ENCODE data around the gene SRMS.
A peak's percentile ranks its signal among the peaks of the same experiment; 100 is the strongest.

Gene SRMS

GRCh38 chr20:63498960-63499337 is 48.6 kb downstream of the SRMS start, which contains the start of gene EEF1A2:
TSS of gene EEF1A2 (minus strand) at chr20:63499083. CDS start at chr20:63497763, 1,320 bp downstream.
- DNase-seq: no peak

DNA sequence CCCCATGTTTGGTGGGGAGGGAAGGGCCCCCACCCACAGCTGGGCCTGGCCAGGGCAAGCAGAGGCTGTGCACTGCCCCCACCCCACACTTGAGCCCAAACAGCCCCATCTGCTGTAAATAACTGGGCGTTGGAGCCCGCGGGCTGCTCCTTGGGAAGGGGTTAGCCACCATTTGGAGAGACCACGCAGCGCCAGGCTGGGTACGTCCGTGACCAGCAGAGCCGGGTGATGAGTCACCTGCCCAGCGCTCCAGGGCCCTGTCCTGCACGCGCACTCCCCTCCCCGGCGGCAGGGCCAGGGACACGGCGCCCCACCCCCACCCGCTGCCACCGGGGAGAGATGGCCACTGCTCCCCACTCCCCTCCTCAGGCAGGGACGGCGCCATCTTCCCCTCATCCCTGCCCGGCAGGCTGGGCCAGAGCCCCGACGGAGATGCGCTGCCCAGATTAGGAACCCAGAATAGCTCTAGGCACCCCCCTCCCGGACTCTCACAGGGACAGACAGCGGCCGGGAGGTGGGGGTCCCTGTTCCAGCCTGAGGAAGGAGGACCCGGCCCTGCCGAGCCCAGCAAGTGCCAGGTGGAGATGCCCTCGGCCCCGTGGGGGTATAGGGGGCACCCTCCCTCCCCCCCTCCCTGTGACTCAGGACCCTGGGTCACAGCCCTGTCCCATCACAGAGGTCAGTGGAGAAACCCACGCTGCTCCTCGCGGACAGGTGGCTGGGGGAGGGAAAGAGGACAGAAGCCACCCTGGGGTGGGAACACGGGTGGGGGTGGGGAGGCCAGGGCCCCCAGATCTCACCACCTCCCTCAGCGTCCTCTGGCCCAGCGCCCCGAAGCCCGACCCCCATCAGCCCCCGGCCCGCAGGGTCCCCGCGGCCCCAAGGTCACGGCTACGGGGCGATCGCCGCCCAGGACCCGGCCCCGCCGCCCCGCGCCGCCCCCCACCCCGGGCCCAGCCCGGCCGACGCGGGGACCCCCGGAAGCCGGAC is 49.3 kb downstream of the SRMS start:
- DNase-seq: no peak

DNA sequence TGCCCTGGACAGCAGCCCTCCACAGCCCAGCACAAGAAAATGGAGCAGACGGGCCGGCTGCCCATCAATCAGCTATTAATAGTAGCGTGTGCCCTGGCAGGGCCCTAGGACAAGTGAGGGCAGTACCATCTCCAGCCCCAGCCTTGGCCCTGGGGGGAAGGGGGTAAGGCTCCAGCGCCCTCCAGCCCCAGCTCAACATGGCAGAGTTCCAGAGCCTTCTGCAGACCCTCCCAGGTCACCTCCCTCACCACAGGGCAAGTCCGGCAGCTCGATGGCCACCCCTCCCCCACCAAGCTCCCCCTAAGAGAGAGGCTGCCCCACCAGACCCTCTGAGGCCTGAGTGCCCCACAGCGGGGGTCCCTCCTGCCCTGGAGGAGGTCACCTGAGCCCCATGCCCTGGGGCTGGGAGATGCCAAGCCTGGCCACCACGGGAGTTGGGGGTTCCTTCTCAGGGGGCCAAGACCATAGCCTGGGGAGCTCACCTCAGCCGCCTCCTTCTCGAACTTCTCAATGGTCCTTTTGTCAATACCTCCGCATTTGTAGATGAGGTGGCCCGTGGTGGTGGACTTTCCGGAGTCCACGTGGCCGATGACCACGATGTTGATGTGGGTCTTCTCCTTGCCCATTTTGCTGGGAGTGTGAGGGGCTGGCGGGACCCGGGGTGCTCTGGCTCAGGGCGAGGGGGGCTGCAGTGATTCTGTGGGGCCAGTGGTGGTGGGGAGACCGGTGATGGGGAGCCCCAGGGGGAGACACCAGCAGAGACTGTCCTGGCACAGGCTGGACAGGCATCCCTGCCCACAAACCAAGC is 50.2 kb downstream of the SRMS start:
- no peak for DNase-seq

DNA sequence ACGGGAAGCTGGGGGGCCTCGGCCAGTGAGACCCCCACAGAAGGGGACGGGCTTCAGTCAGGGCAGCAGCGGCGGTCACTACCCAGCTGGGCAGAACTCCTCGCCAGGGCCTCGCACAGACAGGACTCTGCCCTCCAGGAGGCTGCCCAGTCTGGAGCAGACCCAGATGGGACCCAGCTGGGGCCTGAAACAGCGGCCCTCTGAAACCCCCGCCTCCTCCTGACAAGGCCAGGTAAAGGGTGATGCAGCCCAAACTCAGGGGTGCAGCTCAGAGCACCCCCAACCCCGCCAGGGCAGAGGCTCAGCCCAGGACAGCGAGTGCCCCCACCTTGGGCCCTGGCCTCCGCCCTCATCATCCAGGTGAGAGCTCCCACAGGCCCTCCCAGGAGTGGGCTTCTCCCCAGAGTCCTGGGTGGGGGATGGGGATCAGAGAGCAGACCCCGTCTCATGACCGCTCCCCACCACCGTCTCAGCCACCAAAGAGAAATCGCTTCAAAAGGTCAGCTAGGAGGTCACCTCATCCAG is 50.9 kb downstream of the SRMS start:
- no peak for DNase-seq

DNA sequence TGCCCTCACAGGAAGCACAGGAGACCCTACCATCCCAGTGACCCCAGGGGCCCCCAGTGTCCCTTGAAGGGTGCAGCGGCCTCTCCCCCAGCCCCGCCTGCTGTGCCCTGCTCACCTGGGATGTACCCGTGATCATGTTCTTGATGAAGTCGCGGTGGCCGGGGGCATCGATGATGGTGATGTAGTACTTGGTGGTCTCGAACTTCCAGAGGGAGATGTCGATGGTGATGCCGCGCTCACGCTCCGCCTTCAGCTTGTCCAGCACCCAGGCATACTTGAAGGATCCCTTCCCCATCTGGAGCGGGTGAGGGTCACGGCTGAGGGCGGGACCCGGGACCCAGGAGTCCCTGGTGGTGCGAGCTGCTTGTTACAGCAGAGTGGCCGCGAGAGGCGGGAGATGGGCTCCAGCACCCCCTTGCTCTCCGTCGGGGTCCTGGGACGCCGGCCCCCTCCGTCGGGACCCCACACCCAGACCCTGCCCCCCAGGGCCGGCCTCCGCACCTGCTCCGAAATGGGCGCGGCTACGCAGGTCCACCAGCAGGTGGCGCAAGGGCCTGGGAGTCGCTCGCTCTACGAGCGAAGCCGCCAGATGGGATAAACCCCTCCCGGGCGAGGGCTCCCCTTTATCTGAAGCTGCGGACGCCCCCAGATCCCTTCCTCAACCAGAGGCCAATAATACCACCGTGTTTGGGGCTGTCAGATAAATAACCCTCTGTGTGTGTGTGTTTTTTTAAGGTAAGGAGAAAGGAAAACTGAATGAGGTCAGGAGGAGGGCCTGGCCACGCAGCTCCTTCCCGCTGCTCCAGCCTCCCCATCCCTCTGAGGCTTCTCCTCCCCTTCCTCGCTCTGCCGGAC is 51.6 kb downstream of the SRMS start:
- DNase-seq: peak; percentile 82

GRCh38 chr20:63495167-63495720 is 52.3 kb downstream of the SRMS start:
- no peak for DNase-seq

GRCh38 chr20:63494420-63495166 is 53.0 kb downstream of the SRMS start:
- DNase-seq: no peak

DNA sequence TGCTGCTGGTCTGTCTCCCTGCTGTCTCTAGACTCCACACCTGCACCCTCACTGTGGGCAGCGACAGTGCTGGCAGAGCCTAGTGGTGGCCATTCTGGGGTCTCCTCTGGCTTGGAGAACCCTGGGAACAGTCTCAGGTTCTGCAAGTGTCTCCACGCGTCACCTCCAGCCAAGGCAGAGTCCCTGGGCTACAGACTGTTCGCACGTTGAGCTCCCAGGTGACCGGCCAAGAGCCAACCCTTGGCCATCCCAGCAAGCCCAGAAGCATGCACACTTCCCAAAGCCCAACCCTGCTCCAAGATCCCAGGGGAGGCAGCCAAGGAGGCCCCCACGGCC is 53.5 kb downstream of the SRMS start:
- DNase-seq: no peak

GRCh38 chr20:63493563-63494020 is 54.0 kb downstream of the SRMS start:
- DNase-seq: no peak

- no peak for DNase-seq
These were observed 54.6 kb downstream of the SRMS start for GRCh38 chr20:63492982-63493381.

- DNase-seq: no peak
These were observed 55.0 kb downstream of the SRMS start for GRCh38 chr20:63492518-63492917.

- no peak for DNase-seq
These were observed 55.8 kb downstream of the SRMS start for GRCh38 chr20:63491635-63492230.

- DNase-seq: no peak
These were observed 56.5 kb downstream of the SRMS start for GRCh38 chr20:63491078-63491477.
